ENCODE data around the gene DPEP2. TPM values are rescaled to one million over a fixed set of nuclear protein-coding genes. Genes with fewer than 3 reads are reported as not detected.
"Not testable (repeated sequence)": the region's sequence is repeated elsewhere in the genome, so short reads cannot be mapped to it uniquely, and the experiment has no call there.

DPEP2 gene
- polyA plus RNA-seq (2012; ENCODE audit: low read depth, missing spikeins) = 1.6 TPM

- not testable (repeated sequence) for FAIRE-seq; DNase-seq (ENCODE audit: insufficient read length, low spot score)
- TF ChIP-seq SPI1 (IDR thresholded peaks at IDR 0.05; ENCODE audit: low read depth, low read length) = peak; percentile 73
These were observed at the start of gene DPEP2 for GRCh38 chr16:67998779-67999688. DPEP2 (minus strand) TSS chr16:67999484; CDS start chr16:67993212, 6,272 bp downstream.

- no peak for FAIRE-seq
- no peak for TF ChIP-seq SPI1 (IDR thresholded peaks at IDR 0.05; ENCODE audit: low read depth, low read length)
- no peak for TF ChIP-seq PAX5 (IDR thresholded peaks at IDR 0.05; ENCODE audit: insufficient read depth, low read length, severe bottlenecking)
- no peak for TF ChIP-seq POLR2AphosphoS5 (IDR thresholded peaks at IDR 0.05; ENCODE audit: low read depth, low read length)
- no peak for TF ChIP-seq POU2F2 (IDR thresholded peaks at IDR 0.05; ENCODE audit: low read depth, low read length)
- no peak for TF ChIP-seq POLR2A (IDR thresholded peaks at IDR 0.05; ENCODE audit: low read depth, low read length)
- no peak for TF ChIP-seq TAF1 (IDR thresholded peaks at IDR 0.05; ENCODE audit: low read depth, low read length)
- no peak for DNase-seq (ENCODE audit: insufficient read length, low spot score)
These were observed 48.7 kb upstream of the DPEP2 start for GRCh38 chr16:68047987-68048386.

- TF ChIP-seq TAF1 (IDR thresholded peaks at IDR 0.05; ENCODE audit: low read depth, low read length) = no peak
- TF ChIP-seq POU2F2 (IDR thresholded peaks at IDR 0.05; ENCODE audit: low read depth, low read length) = no peak
- no peak for TF ChIP-seq POLR2A (IDR thresholded peaks at IDR 0.05; ENCODE audit: low read depth, low read length)
- no peak for TF ChIP-seq SPI1 (IDR thresholded peaks at IDR 0.05; ENCODE audit: low read depth, low read length)
- TF ChIP-seq PAX5 (IDR thresholded peaks at IDR 0.05; ENCODE audit: insufficient read depth, low read length, severe bottlenecking) = no peak
- TF ChIP-seq POLR2AphosphoS5 (IDR thresholded peaks at IDR 0.05; ENCODE audit: low read depth, low read length) = no peak
- DNase-seq (ENCODE audit: insufficient read length, low spot score) = no peak
- no peak for FAIRE-seq
These were observed 46.8 kb upstream of the DPEP2 start for GRCh38 chr16:68046106-68046505.

GRCh38 chr16:68041783-68042182 lies 42.5 kb upstream of the DPEP2 start:
- TF ChIP-seq SPI1 (IDR thresholded peaks at IDR 0.05; ENCODE audit: low read depth, low read length) (peak; percentile 73), POLR2AphosphoS5 (IDR thresholded peaks at IDR 0.05; ENCODE audit: low read depth, low read length) (no peak)
- FAIRE-seq = peak; percentile 47

GRCh38 chr16:68040506-68041288 lies 41.4 kb upstream of the DPEP2 start:
- TF ChIP-seq POLR2A (IDR thresholded peaks at IDR 0.05; ENCODE audit: low read depth, low read length) (no peak), POU2F2 (IDR thresholded peaks at IDR 0.05; ENCODE audit: low read depth, low read length) (peak; percentile 48; the same call in 1 of the 2 replicates)
- peak; percentile 62 for DNase-seq (ENCODE audit: insufficient read length, low spot score)
- FAIRE-seq = peak; percentile 97

More at GRCh38 chr16:68041783-68042182, 42.5 kb upstream of the DPEP2 start:
- DNase-seq (ENCODE audit: insufficient read length, low spot score) = no peak

- DNase-seq (ENCODE audit: insufficient read length, low spot score) (no peak), FAIRE-seq (peak; percentile 40)
- TF ChIP-seq POU2F2 (IDR thresholded peaks at IDR 0.05; ENCODE audit: low read depth, low read length) = no peak
- no peak for TF ChIP-seq TAF1 (IDR thresholded peaks at IDR 0.05; ENCODE audit: low read depth, low read length)
- TF ChIP-seq SPI1 (IDR thresholded peaks at IDR 0.05; ENCODE audit: low read depth, low read length) = no peak
These were observed 38.7 kb upstream of the DPEP2 start for GRCh38 chr16:68037841-68038597.

- DNase-seq (ENCODE audit: insufficient read length, low spot score) (no peak), FAIRE-seq (no peak)
- no peak for TF ChIP-seq POU2F2 (IDR thresholded peaks at IDR 0.05; ENCODE audit: low read depth, low read length)
- no peak for TF ChIP-seq SPI1 (IDR thresholded peaks at IDR 0.05; ENCODE audit: low read depth, low read length)
- TF ChIP-seq POLR2AphosphoS5 (IDR thresholded peaks at IDR 0.05; ENCODE audit: low read depth, low read length) = no peak
- TF ChIP-seq TAF1 (IDR thresholded peaks at IDR 0.05; ENCODE audit: low read depth, low read length) = no peak
- TF ChIP-seq PAX5 (IDR thresholded peaks at IDR 0.05; ENCODE audit: insufficient read depth, low read length, severe bottlenecking) = no peak
- no peak for TF ChIP-seq POLR2A (IDR thresholded peaks at IDR 0.05; ENCODE audit: low read depth, low read length)
These were observed 35.9 kb upstream of the DPEP2 start for GRCh38 chr16:68035227-68035626.

GRCh38 chr16:68033101-68033500 lies 33.8 kb upstream of the DPEP2 start:
- no peak for TF ChIP-seq PAX5 (IDR thresholded peaks at IDR 0.05; ENCODE audit: insufficient read depth, low read length, severe bottlenecking)
- TF ChIP-seq POLR2AphosphoS5 (IDR thresholded peaks at IDR 0.05; ENCODE audit: low read depth, low read length) = no peak
- no peak for TF ChIP-seq SPI1 (IDR thresholded peaks at IDR 0.05; ENCODE audit: low read depth, low read length)
- TF ChIP-seq POLR2A (IDR thresholded peaks at IDR 0.05; ENCODE audit: low read depth, low read length) = no peak
- TF ChIP-seq POU2F2 (IDR thresholded peaks at IDR 0.05; ENCODE audit: low read depth, low read length) = no peak
- TF ChIP-seq TAF1 (IDR thresholded peaks at IDR 0.05; ENCODE audit: low read depth, low read length) = no peak

GRCh38 chr16:68031951-68032350 lies 32.7 kb upstream of the DPEP2 start:
- TF ChIP-seq POLR2A (IDR thresholded peaks at IDR 0.05; ENCODE audit: low read depth, low read length) = no peak
- TF ChIP-seq POLR2AphosphoS5 (IDR thresholded peaks at IDR 0.05; ENCODE audit: low read depth, low read length) = no peak
- TF ChIP-seq SPI1 (IDR thresholded peaks at IDR 0.05; ENCODE audit: low read depth, low read length) = no peak
- TF ChIP-seq POU2F2 (IDR thresholded peaks at IDR 0.05; ENCODE audit: low read depth, low read length) = no peak
- no peak for TF ChIP-seq PAX5 (IDR thresholded peaks at IDR 0.05; ENCODE audit: insufficient read depth, low read length, severe bottlenecking)
- TF ChIP-seq TAF1 (IDR thresholded peaks at IDR 0.05; ENCODE audit: low read depth, low read length) = no peak
- DNase-seq (ENCODE audit: insufficient read length, low spot score) (no peak), FAIRE-seq (no peak)

More at GRCh38 chr16:68033101-68033500, 33.8 kb upstream of the DPEP2 start:
- FAIRE-seq (no peak), DNase-seq (ENCODE audit: insufficient read length, low spot score) (no peak)

GRCh38 chr16:68030108-68030507 lies 30.8 kb upstream of the DPEP2 start:
- not testable (repeated sequence) for FAIRE-seq; DNase-seq (ENCODE audit: insufficient read length, low spot score)

All from GM12891 (cell line).